ENCODE results near the gene TNNC2. TPM values are rescaled to one million over a fixed set of nuclear protein-coding genes. Genes with fewer than 3 reads are reported as not detected.
"Not testable (repeated sequence)": the region's sequence is repeated elsewhere in the genome, so short reads cannot be mapped to it uniquely, and the experiment has no call there.

The TNNC2 gene
- 3.8 TPM in 1 of 2 replicates, not detected in the other for polyA plus RNA-seq
- polyA minus RNA-seq, result not detected in 2 replicates

- Histone ChIP-seq H2AFZ (ENCODE audit: low read depth, low read length) (no peak within 1 kb of the TSS), H3K9me2 (ENCODE audit: insufficient read depth, low read length) (no peaks in the 10 kb centered on the region)
- TF ChIP-seq EZH2 (IDR thresholded peaks at IDR 0.05; ENCODE audit: borderline replicate concordance, insufficient read depth, low read length, poor library complexity, severe bottlenecking) (no peak), RAD21 (conservative IDR thresholded peaks at IDR 0.05) (no peak), POLR2AphosphoS5 (IDR thresholded peaks at IDR 0.05) (no peak), TAF1 (IDR thresholded peaks at IDR 0.05; ENCODE audit: low read depth) (no peak), EP300 (conservative IDR thresholded peaks at IDR 0.05; ENCODE audit: poor library complexity, severe bottlenecking) (no peak), MXI1 (conservative IDR thresholded peaks at IDR 0.05; ENCODE audit: poor library complexity, severe bottlenecking) (no peak), REST (IDR thresholded peaks at IDR 0.05; ENCODE audit: borderline replicate concordance) (no peak), SMC3 (conservative IDR thresholded peaks at IDR 0.05; ENCODE audit: poor library complexity) (no peak), CTCF (IDR thresholded peaks at IDR 0.05; ENCODE audit: poor library complexity, severe bottlenecking) (no peak)
These were observed at the start of gene TNNC2 for GRCh38 chr20:45827030-45827652. TNNC2 (minus strand) TSS chr20:45827312; CDS start chr20:45827248, 64 bp downstream.

GRCh38 chr20:45874576-45874975 is 47.5 kb upstream of the TNNC2 start:
- Histone ChIP-seq H3K27me3 (ENCODE audit: insufficient read depth, low read depth, low read length) (no peaks in the 10 kb centered on the region), H3K36me3 (ENCODE audit: insufficient read depth, low read length) (no peaks in the 10 kb centered on the region), H3K4me3 (ENCODE audit: low read length) (no peak overlapping the region), H3K9me3 (ENCODE audit: low read length) (no peaks in the 10 kb centered on the region), H2AFZ (ENCODE audit: low read depth, low read length) (no peak overlapping the region), H3K4me2 (ENCODE audit: low read length) (no peak overlapping the region), H3K9me2 (ENCODE audit: insufficient read depth, low read length) (no peaks in the 10 kb centered on the region), H3F3A (ENCODE audit: insufficient read depth, low read length, poor library complexity, severe bottlenecking) (no peaks in the 10 kb centered on the region), H3K79me2 (replicated peaks; ENCODE audit: insufficient read depth, low read length) (no peaks in the 10 kb centered on the region), H4K20me1 (ENCODE audit: insufficient read depth) (no peaks in the 10 kb centered on the region), H3K9ac (ENCODE audit: low read length) (no peak overlapping the region), H3K27ac (ENCODE audit: low read length) (no peak overlapping the region)
- no peak for TF ChIP-seq MXI1 (conservative IDR thresholded peaks at IDR 0.05; ENCODE audit: poor library complexity, severe bottlenecking)
- no peak for TF ChIP-seq REST (IDR thresholded peaks at IDR 0.05; ENCODE audit: borderline replicate concordance)

More at GRCh38 chr20:45827030-45827652, at the start of gene TNNC2:
- Histone ChIP-seq H3K4me3 (ENCODE audit: low read length) (no peak within 1 kb of the TSS), H3F3A (ENCODE audit: insufficient read depth, low read length, poor library complexity, severe bottlenecking) (no peaks in the 10 kb centered on the region), H3K9me3 (ENCODE audit: low read length) (no peaks in the 10 kb centered on the region), H3K79me2 (replicated peaks; ENCODE audit: insufficient read depth, low read length) (no peaks in the 10 kb centered on the region), H3K27me3 (ENCODE audit: insufficient read depth, low read depth, low read length) (no peaks in the 10 kb centered on the region), H3K27ac (ENCODE audit: low read length) (no peak within 1 kb of the TSS), H3K9ac (ENCODE audit: low read length) (no peak within 1 kb of the TSS), H4K20me1 (ENCODE audit: insufficient read depth) (no peaks in the 10 kb centered on the region), H3K4me2 (ENCODE audit: low read length) (no peak within 1 kb of the TSS), H3K36me3 (ENCODE audit: insufficient read depth, low read length) (no peaks in the 10 kb centered on the region)

GRCh38 chr20:45874104-45874481 is 47.0 kb upstream of the TNNC2 start:
- H4K20me1 ChIP-seq (ENCODE audit: insufficient read depth); H3K9ac ChIP-seq (ENCODE audit: low read length); H3K27ac ChIP-seq (ENCODE audit: low read length); H2AFZ ChIP-seq (ENCODE audit: low read depth, low read length); H3K27me3 ChIP-seq (ENCODE audit: insufficient read depth, low read depth, low read length); H3F3A ChIP-seq (ENCODE audit: insufficient read depth, low read length, poor library complexity, severe bottlenecking); H3K4me3 ChIP-seq (ENCODE audit: low read length); H3K4me2 ChIP-seq (ENCODE audit: low read length); H3K36me3 ChIP-seq (ENCODE audit: insufficient read depth, low read length); H3K79me2 ChIP-seq (replicated peaks; ENCODE audit: insufficient read depth, low read length); H3K9me2 ChIP-seq (ENCODE audit: insufficient read depth, low read length); H3K9me3 ChIP-seq (ENCODE audit: low read length): not testable (repeated sequence)

Measured in neural cell (in vitro differentiated cells).